IMR-90 (cell line): Measurements from ENCODE around the gene ZNF175.

Experiments used
- BHLHE40 ChIP-seq: fragments of 150-350 bp; IDR thresholded peaks from 2 replicates; pipeline ENCODE4 v1.6.1; 2016; ENCODE audit warnings: mild to moderate bottlenecking, low read depth, low read length
- CTCF ChIP-seq: conservative IDR thresholded peaks from 2 replicates; pipeline ENCODE4 v1.5.1; 2012; ENCODE audit warnings: mild to moderate bottlenecking, low read depth, low read length, improper control_type of control experiment
- ELK1 ChIP-seq: fragments of 150-350 bp; IDR thresholded peaks from 2 replicates; pipeline ENCODE4 v1.6.1; 2016; ENCODE audit warnings: low read depth, mild to moderate bottlenecking, low read length, moderate library complexity, borderline replicate concordance
- MAFK ChIP-seq: IDR thresholded peaks from 2 replicates; pipeline ENCODE4 v1.6.1; 2012; ENCODE audit warnings: low read depth, low read length, improper control_type of control experiment
- MAZ ChIP-seq: IDR thresholded peaks from 2 replicates; pipeline ENCODE4 v1.6.1; 2012; ENCODE audit warnings: low read depth, mild to moderate bottlenecking, low read length, improper control_type of control experiment, moderate library complexity, borderline replicate concordance
- MXI1 ChIP-seq: IDR thresholded peaks from 2 replicates; pipeline ENCODE4 v1.6.1; 2012; ENCODE audit warnings: low read depth, mild to moderate bottlenecking, low read length, moderate library complexity, borderline replicate concordance
- POLR2A ChIP-seq: IDR thresholded peaks from 2 replicates; pipeline ENCODE4 v1.6.1; 2012; ENCODE audit warnings: mild to moderate bottlenecking, low read depth, low read length
- RCOR1 ChIP-seq: IDR thresholded peaks from 2 replicates; pipeline ENCODE4 v1.6.1; 2012; ENCODE audit warnings: mild to moderate bottlenecking, low read length, improper control_type of control experiment; ENCODE audit not compliant: insufficient replicate concordance
- RFX5 ChIP-seq: IDR thresholded peaks from 2 replicates; pipeline ENCODE4 v1.8.0; 2012; ENCODE audit warnings: low read depth, mild to moderate bottlenecking, low read length, moderate library complexity

GRCh38 chr19:51592521-51592920, 21.4 kb downstream of the ZNF175 start:
- TF ChIP-seq CTCF = no peak
- TF ChIP-seq MXI1 = no peak
- TF ChIP-seq POLR2A = no peak
- no peak for TF ChIP-seq RCOR1
- no peak for TF ChIP-seq MAFK
- no peak for TF ChIP-seq ELK1
- no peak for TF ChIP-seq MAZ
- TF ChIP-seq BHLHE40 = no peak
- no peak for TF ChIP-seq RFX5
